Measurements from ENCODE around the gene ZNF813. TPM values are rescaled to one million over a fixed set of nuclear protein-coding genes. Genes with fewer than 3 reads are reported as not detected.

The ZNF813 gene
- total and polyA plus RNA-seq, 4 experiments from 2014 or later, result 0.86 to 10.1 (median 7.6) TPM

GRCh38 chr19:53520547-53521372 lies 53.2 kb downstream of the ZNF813 start:
- ChIA-PET CTCF (ENCODE audit: partially characterized antibody) (interaction anchor here (1.2 kb wide), 1 partner anchor 9 kb away, joined by 3 read pairs; no protein-coding TSS in a partner anchor), POLR2A (ENCODE audit: partially characterized antibody) (interaction anchor here (0.7 to 2.3 kb wide), 12 partner anchors 11 to 1817 kb away, joined by 3 to 25 read pairs (median 3); partner anchors contain the start of genes PPP2R1A, ZNF331, ZNF432 and ZNF665)

GRCh38 chr19:53521373-53522202 lies 54.1 kb downstream of the ZNF813 start:
- intact Hi-C loops (cut with micrococcal nuclease), result loop anchor here (2.0 to 10.0 kb wide), 5 partner anchors 55 to 1514 kb away; partner anchors contain the start of genes PRPF31, TFPT, ZNF615 and ZNF761
- Mint-ChIP-seq H3K27me3 (no peaks in the 10 kb centered on the region), H3K4me3 (peak overlapping the region; percentile 90 to 100 (median 98)), H3K27ac (peak overlapping the region; percentile 90 to 98 (median 93)), H3K36me3 (peaks cover 25 to 37% of the 10 kb centered on the region in 2 donors), H3K4me1 (peaks cover 15 to 21% (median 16%) of the 10 kb centered on the region in 4 donors), H3K9me3 (peaks cover 2 to 54% (median 32%) of the 10 kb centered on the region in 8 donors)
- H3K4me1 ChIP-seq (ENCODE audit: insufficient read depth, low read length), result peaks cover 12% of the 10 kb centered on the region
- no peaks in the 10 kb centered on the region for H3K36me3 ChIP-seq (ENCODE audit: insufficient read depth, low read length)
- peak in 1 of 5 donors; percentile 42 for DNase-seq
- H3K27me3 ChIP-seq (ENCODE audit: insufficient read depth, low read length), result no peaks in the 10 kb centered on the region
- CTCF ChIA-PET (ENCODE audit: partially characterized antibody), result interaction anchor here (1.2 kb wide), 1 partner anchor 9 kb away, joined by 3 read pairs; no protein-coding TSS in a partner anchor
- H3K4me3 ChIP-seq (ENCODE audit: low read length in 2 of 2), result peak overlapping the region; percentile 53 to 79
- POLR2A ChIA-PET (ENCODE audit: partially characterized antibody), result interaction anchor here (0.7 to 2.3 kb wide), 7 partner anchors 10 to 1473 kb away, joined by 3 to 25 read pairs (median 4); partner anchors contain the start of genes ZNF331, ZNF432, ZNF665 and ZNF765
- peak overlapping the region; percentile 58 for H3K27ac ChIP-seq (ENCODE audit: low read depth, low read length)
- H3K9me3 ChIP-seq (ENCODE audit: control insufficient read depth in 1 of 2, low read length in 2 of 2), result peaks cover 0 to 9% of the 10 kb centered on the region in 2 donors

More at GRCh38 chr19:53520547-53521372, 53.2 kb downstream of the ZNF813 start:
- peaks cover 15 to 21% (median 16%) of the 10 kb centered on the region in 4 donors for H3K4me1 Mint-ChIP-seq
- H3K27me3 Mint-ChIP-seq, result no peaks in the 10 kb centered on the region
- Histone ChIP-seq H3K9me3 (ENCODE audit: control insufficient read depth in 1 of 2, low read length in 2 of 2) (peaks cover 0 to 5% of the 10 kb centered on the region in 2 donors), H3K36me3 (ENCODE audit: insufficient read depth, low read length) (no peaks in the 10 kb centered on the region), H3K4me1 (ENCODE audit: insufficient read depth, low read length) (peaks cover 12% of the 10 kb centered on the region), H3K27ac (ENCODE audit: low read depth, low read length) (peak overlapping the region; percentile 58), H3K27me3 (ENCODE audit: insufficient read depth, low read length) (no peaks in the 10 kb centered on the region), H3K4me3 (ENCODE audit: low read length in 2 of 2) (peak overlapping the region; percentile 53 to 79)
- peak; percentile 84 to 93 (median 91) for DNase-seq
- intact Hi-C loops (cut with micrococcal nuclease), result loop anchor here (1.0 to 10.0 kb wide), 8 partner anchors 18 to 1513 kb away; partner anchors contain the start of genes PRPF31, TFPT, ZNF331 and ZNF615
- H3K36me3 Mint-ChIP-seq, result peaks cover 20 to 32% of the 10 kb centered on the region in 2 donors
- peak overlapping the region; percentile 90 to 100 (median 98) for H3K4me3 Mint-ChIP-seq
- H3K27ac Mint-ChIP-seq, result peak overlapping the region; percentile 90 to 98 (median 93)
- H3K9me3 Mint-ChIP-seq, result peaks cover 2 to 48% (median 26%) of the 10 kb centered on the region in 8 donors

GRCh38 chr19:53525922-53526321 lies 58.4 kb downstream of the ZNF813 start:
- Mint-ChIP-seq H3K36me3 (peaks cover 48 to 51% of the 10 kb centered on the region in 2 donors), H3K4me3 (no peak overlapping the region), H3K27ac (no peak overlapping the region), H3K9me3 (peaks cover 3 to 40% (median 21%) of the 10 kb centered on the region in 8 donors), H3K27me3 (no peaks in the 10 kb centered on the region), H3K4me1 (peaks cover 9 to 15% (median 10%) of the 10 kb centered on the region in 4 donors)
- ChIA-PET CTCF (ENCODE audit: partially characterized antibody) (no interaction called here), POLR2A (ENCODE audit: partially characterized antibody) (no interaction called here)
- H3K36me3 ChIP-seq (ENCODE audit: insufficient read depth, low read length), result no peaks in the 10 kb centered on the region
- no peak for DNase-seq
- intact Hi-C loops (cut with micrococcal nuclease), result loop anchor here (10.0 kb wide), 2 partner anchors 191 to 589 kb away; partner anchors contain the start of genes PRPF31, TFPT and ZNF845
- H3K9me3 ChIP-seq (ENCODE audit: control insufficient read depth in 1 of 2, low read length in 2 of 2), result peaks cover 0 to 9% of the 10 kb centered on the region in 2 donors
- H3K4me1 ChIP-seq (ENCODE audit: insufficient read depth, low read length), result peaks cover 7% of the 10 kb centered on the region
- H3K4me3 ChIP-seq (ENCODE audit: low read length in 2 of 2), result no peak overlapping the region
- H3K27me3 ChIP-seq (ENCODE audit: insufficient read depth, low read length), result no peaks in the 10 kb centered on the region
- H3K27ac ChIP-seq (ENCODE audit: low read depth, low read length), result no peak overlapping the region

DNA sequence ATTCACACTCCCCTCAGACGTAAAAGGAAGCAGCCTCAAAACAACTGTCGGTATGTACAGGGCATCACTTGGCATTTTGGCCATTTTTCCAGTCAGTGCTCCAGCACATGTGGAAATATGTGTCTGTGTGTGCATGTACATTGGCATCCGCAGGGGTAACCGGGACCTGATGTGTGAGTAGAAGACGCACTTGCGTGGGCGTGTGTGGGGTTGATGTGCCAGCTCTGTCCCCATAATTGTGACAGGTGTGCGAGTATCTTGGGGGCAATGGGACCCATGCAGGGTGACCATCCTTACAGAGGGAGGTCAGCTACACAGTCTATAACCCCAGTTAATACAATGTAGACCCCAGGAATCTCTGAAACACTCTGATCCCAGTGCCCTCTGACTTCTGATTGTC lies 63.1 kb downstream of the ZNF813 start:
- DNase-seq, result no peak
- CTCF ChIA-PET (ENCODE audit: partially characterized antibody), result no interaction called here
- Histone ChIP-seq H3K36me3 (ENCODE audit: insufficient read depth, low read length) (no peaks in the 10 kb centered on the region), H3K4me1 (ENCODE audit: insufficient read depth, low read length) (no peaks in the 10 kb centered on the region), H3K27me3 (ENCODE audit: insufficient read depth, low read length) (no peaks in the 10 kb centered on the region), H3K4me3 (ENCODE audit: low read length in 2 of 2) (no peak overlapping the region), H3K9me3 (ENCODE audit: control insufficient read depth in 1 of 2, low read length in 2 of 2) (peaks cover 0 to 6% of the 10 kb centered on the region in 2 donors), H3K27ac (ENCODE audit: low read depth, low read length) (no peak overlapping the region)
- intact Hi-C loops (cut with micrococcal nuclease), result no loop called here
- POLR2A ChIA-PET (ENCODE audit: partially characterized antibody), result interaction anchor here (1.4 kb wide), 1 partner anchor 10 kb away, joined by 3 read pairs; no protein-coding TSS in a partner anchor
- H3K4me1 Mint-ChIP-seq, result no peaks in the 10 kb centered on the region
- H3K9me3 Mint-ChIP-seq, result peaks cover 3 to 43% (median 20%) of the 10 kb centered on the region in 8 donors
- H3K4me3 Mint-ChIP-seq, result no peak overlapping the region
- H3K36me3 Mint-ChIP-seq, result peaks cover 34 to 44% of the 10 kb centered on the region in 2 donors
- H3K27ac Mint-ChIP-seq, result no peak overlapping the region
- H3K27me3 Mint-ChIP-seq, result no peaks in the 10 kb centered on the region

- ChIA-PET POLR2A (ENCODE audit: partially characterized antibody) (interaction anchor here (1.4 kb wide), 1 partner anchor 11 kb away, joined by 3 read pairs; no protein-coding TSS in a partner anchor), CTCF (ENCODE audit: partially characterized antibody) (no interaction called here)
- Mint-ChIP-seq H3K27me3 (no peaks in the 10 kb centered on the region), H3K4me3 (no peak overlapping the region), H3K27ac (no peak overlapping the region), H3K4me1 (peaks cover 0 to 6% (median 0%) of the 10 kb centered on the region in 4 donors), H3K36me3 (peaks cover 28 to 45% of the 10 kb centered on the region in 2 donors), H3K9me3 (peaks cover 3 to 43% (median 15%) of the 10 kb centered on the region in 8 donors)
- intact Hi-C loops (cut with micrococcal nuclease), result no loop called here
- DNase-seq, result no peak
- no peaks in the 10 kb centered on the region for H3K27me3 ChIP-seq (ENCODE audit: insufficient read depth, low read length)
- no peak overlapping the region for H3K27ac ChIP-seq (ENCODE audit: low read depth, low read length)
- H3K36me3 ChIP-seq (ENCODE audit: insufficient read depth, low read length), result no peaks in the 10 kb centered on the region
- no peaks in the 10 kb centered on the region for H3K9me3 ChIP-seq (ENCODE audit: control insufficient read depth in 1 of 2, low read length in 2 of 2)
- no peaks in the 10 kb centered on the region for H3K4me1 ChIP-seq (ENCODE audit: insufficient read depth, low read length)
- no peak overlapping the region for H3K4me3 ChIP-seq (ENCODE audit: low read length in 2 of 2)
Observed at GRCh38 chr19:53531457-53531856, 63.9 kb downstream of the ZNF813 start.

DNA sequence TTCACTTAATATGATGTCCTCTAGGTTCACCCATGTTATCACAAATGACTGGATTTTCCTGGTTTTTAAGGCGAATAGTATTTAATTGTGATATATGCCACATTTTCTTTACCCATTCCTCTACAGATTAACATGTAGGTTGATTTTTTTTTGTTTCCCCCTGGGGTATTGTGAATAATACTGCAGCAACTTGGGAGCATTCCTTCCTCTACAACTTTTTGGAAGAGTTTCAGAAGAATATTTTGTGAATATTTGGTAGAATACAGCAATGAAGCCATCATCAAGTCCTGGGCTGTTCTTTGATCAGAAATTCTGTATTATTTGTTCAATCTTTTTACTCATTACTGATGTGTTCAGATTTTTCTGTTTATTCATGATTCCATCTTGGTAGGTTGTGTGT lies 64.8 kb downstream of the ZNF813 start:
- no peaks in the 10 kb centered on the region for H3K36me3 ChIP-seq (ENCODE audit: insufficient read depth, low read length)
- no peak for DNase-seq
- POLR2A ChIA-PET (ENCODE audit: partially characterized antibody), result no interaction called here
- Mint-ChIP-seq H3K27ac (no peak overlapping the region), H3K27me3 (no peaks in the 10 kb centered on the region), H3K4me3 (no peak overlapping the region), H3K36me3 (peaks cover 29 to 42% of the 10 kb centered on the region in 2 donors), H3K9me3 (peaks cover 3 to 41% (median 12%) of the 10 kb centered on the region in 8 donors), H3K4me1 (peaks cover 0 to 13% (median 0%) of the 10 kb centered on the region in 4 donors)
- H3K4me1 ChIP-seq (ENCODE audit: insufficient read depth, low read length), result peaks cover 6% of the 10 kb centered on the region
- no peaks in the 10 kb centered on the region for H3K9me3 ChIP-seq (ENCODE audit: control insufficient read depth in 1 of 2, low read length in 2 of 2)
- CTCF ChIA-PET (ENCODE audit: partially characterized antibody), result no interaction called here
- no peak overlapping the region for H3K4me3 ChIP-seq (ENCODE audit: low read length in 2 of 2)
- H3K27ac ChIP-seq (ENCODE audit: low read depth, low read length), result no peak overlapping the region
- intact Hi-C loops (cut with micrococcal nuclease), result no loop called here
- no peaks in the 10 kb centered on the region for H3K27me3 ChIP-seq (ENCODE audit: insufficient read depth, low read length)
